Natural killer cell (primary cell): ENCODE results near the gene TMC6. TPM values are rescaled to one million over a fixed set of nuclear protein-coding genes. Genes with fewer than 3 reads are reported as not detected.

Experiments used
- ATAC-seq, 3 donors: fragments of 150-1000 bp in 2 of 3; fragments of 200-7000 bp in 1 of 3; cut with Tn5 transposase; 1 replicate in 1 of 3; 2 replicates in 2 of 3; pipeline ENCODE4 v1.10.0; 2021; ENCODE audit warnings: mild to moderate bottlenecking in 2 of 3, moderate library complexity in 2 of 3
- DNase-seq, 2 donors: peaks; one replicate each; pipeline versions ENCODE4 v3.0.0 to v3.0.0-alpha.2; 2013 to 2021; ENCODE audit warnings: mixed read lengths in 1 of 2
- H3K27ac ChIP-seq: one replicate; pipeline ENCODE4 v1.5.1; 2013; ENCODE audit warnings: mild to moderate bottlenecking, low read length
- H3K27me3 ChIP-seq: one replicate; pipeline ENCODE4 v1.6.1; 2013; ENCODE audit warnings: low read length; ENCODE audit not compliant: control insufficient read depth, insufficient read depth
- H3K36me3 ChIP-seq: one replicate; pipeline ENCODE4 v1.6.1; 2013; ENCODE audit warnings: low read length; ENCODE audit not compliant: control insufficient read depth, insufficient read depth
- H3K4me1 ChIP-seq: one replicate; pipeline ENCODE4 v1.6.1; 2013; ENCODE audit warnings: low read length; ENCODE audit not compliant: control insufficient read depth, insufficient read depth
- H3K4me3 ChIP-seq: one replicate; pipeline ENCODE4 v1.5.1; 2013; ENCODE audit warnings: low read length
- H3K9me3 ChIP-seq: one replicate; pipeline ENCODE4 v1.6.1; 2013; ENCODE audit warnings: low read length; ENCODE audit not compliant: control insufficient read depth, insufficient read depth
- H3K27ac Mint-ChIP-seq, 2 donors: one replicate each; pipeline ENCODE4 v1.8.0; 2022; ENCODE audit warnings: mild to moderate bottlenecking in 2 of 2, mixed read lengths in 2 of 2, moderate library complexity in 1 of 2
- H3K27me3 Mint-ChIP-seq, 2 donors: one replicate each; pipeline ENCODE4 v1.8.0; 2022; ENCODE audit warnings: low read depth in 2 of 2, mixed read lengths in 2 of 2
- H3K36me3 Mint-ChIP-seq: one replicate; pipeline ENCODE4 v1.8.0; 2022; ENCODE audit warnings: mixed read lengths
- H3K4me1 Mint-ChIP-seq, 2 donors: one replicate each; pipeline ENCODE4 v1.8.0; 2022; ENCODE audit warnings: mixed read lengths in 2 of 2
- H3K4me3 Mint-ChIP-seq: one replicate; pipeline ENCODE4 v1.8.0; 2022; ENCODE audit warnings: mild to moderate bottlenecking, moderate library complexity, mixed read lengths
- H3K9me3 Mint-ChIP-seq, 2 donors: one replicate each; pipeline ENCODE4 v1.8.0; 2022; ENCODE audit warnings: mixed read lengths in 2 of 2
- WGBS: methylation state at CpG from one replicate; pipeline ENCODE4 v1.1.7; 2013; ENCODE audit warnings: missing lambda C conversion rate; ENCODE audit not compliant: insufficient coverage; 5-methylcytosine and 5-hydroxymethylcytosine counted together
- intact Hi-C: fragments of 100-400 bp; cut with micrococcal nuclease; formaldehyde crosslinking; loops from one replicate; pipeline ENCODE4 v1.14.2; 2022
- total RNA-seq, 4 donors: library from RNA; stranded (reverse); fragments of 120-200 nt in 1 of 4; gene quantifications; one replicate each; pipeline versions ENCODE4 v1.2.3 to v1.2.4, GENCODE V29; 2013 to 2022
- TF ChIP-seq, protein P1 (sequence below): fragments of 200-600 bp; IDR thresholded peaks from one replicate; pipeline ENCODE4 v1.8.0; 2022; ENCODE audit warnings: antibody characterized with exemption

The TMC6 gene
- total RNA-seq, 3 donors from 2014 or later (not counting 1 experiment from before 2014, with no cell fraction given): 653 to 825 (median 687) TPM

DNA sequence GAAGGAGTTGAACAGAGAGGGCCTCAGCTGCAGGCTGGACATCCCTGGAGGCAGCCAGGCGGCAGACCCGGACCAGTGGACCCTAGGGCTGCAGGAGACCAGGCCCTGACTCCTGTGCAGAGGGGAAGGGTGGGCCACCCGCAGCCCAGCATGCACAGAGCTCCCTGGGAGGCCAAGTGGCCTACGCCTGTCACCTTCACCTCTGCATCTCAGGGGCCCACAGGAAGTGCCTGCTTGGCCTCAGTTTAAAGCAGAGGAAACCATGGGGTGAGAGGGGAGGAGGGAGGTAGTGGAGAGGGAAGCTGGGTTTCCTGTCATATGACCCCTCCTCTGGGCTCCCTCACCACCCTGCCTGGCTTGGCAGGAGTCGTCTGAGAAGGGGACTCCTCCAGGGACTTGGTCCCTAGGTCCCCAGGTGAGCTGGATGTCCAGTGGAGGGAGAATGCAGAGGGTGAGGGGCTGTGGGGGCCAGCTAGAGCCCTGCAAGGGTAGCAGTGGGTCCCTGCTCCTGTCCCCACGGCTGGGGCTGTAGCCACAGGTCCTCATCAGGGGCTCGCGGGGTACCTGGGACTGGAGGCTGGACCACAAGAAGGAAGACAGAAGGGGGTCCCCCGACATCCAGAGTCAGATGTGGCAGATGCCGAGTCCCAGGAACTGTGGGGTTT is 2.0 kb upstream of the TMC6 start, which contains the start of gene TMC8:
Gene TMC8, plus strand, starts transcription at position 335 of the 665 bp plus-strand sequence. CDS start 818 bp downstream, outside the sequence.
- intact Hi-C loops: loop anchor here (1.0 to 5.0 kb wide), 2 partner anchors 9 to 1672 kb away; no protein-coding TSS in a partner anchor
- peaks cover 49 to 72% of the 10 kb centered on the region in 2 donors for H3K4me1 Mint-ChIP-seq
- 0% methylated on average over 10 of the region's 10 CpGs for WGBS

GRCh38 chr17:78130090-78130436 is 1.5 kb upstream of the TMC6 start:
- TF ChIP-seq, protein P1, sequence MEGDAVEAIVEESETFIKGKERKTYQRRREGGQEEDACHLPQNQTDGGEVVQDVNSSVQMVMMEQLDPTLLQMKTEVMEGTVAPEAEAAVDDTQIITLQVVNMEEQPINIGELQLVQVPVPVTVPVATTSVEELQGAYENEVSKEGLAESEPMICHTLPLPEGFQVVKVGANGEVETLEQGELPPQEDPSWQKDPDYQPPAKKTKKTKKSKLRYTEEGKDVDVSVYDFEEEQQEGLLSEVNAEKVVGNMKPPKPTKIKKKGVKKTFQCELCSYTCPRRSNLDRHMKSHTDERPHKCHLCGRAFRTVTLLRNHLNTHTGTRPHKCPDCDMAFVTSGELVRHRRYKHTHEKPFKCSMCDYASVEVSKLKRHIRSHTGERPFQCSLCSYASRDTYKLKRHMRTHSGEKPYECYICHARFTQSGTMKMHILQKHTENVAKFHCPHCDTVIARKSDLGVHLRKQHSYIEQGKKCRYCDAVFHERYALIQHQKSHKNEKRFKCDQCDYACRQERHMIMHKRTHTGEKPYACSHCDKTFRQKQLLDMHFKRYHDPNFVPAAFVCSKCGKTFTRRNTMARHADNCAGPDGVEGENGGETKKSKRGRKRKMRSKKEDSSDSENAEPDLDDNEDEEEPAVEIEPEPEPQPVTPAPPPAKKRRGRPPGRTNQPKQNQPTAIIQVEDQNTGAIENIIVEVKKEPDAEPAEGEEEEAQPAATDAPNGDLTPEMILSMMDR: no peak
- no peak for ATAC-seq
- peaks cover 47 to 69% of the 10 kb centered on the region in 2 donors for H3K4me1 Mint-ChIP-seq

More for the DNA sequence above, 2.0 kb upstream of the TMC6 start, which contains the start of gene TMC8:
- Mint-ChIP-seq H3K36me3 (peaks cover 2% of the 10 kb centered on the region), H3K27ac (peak within 1 kb of the TSS; percentile 88 to 99), H3K27me3 (no peaks in the 10 kb centered on the region), H3K9me3 (no peaks in the 10 kb centered on the region), H3K4me3 (peak within 1 kb of the TSS; percentile 93)
- Histone ChIP-seq H3K27ac (peak within 1 kb of the TSS; percentile 74), H3K27me3 (no peaks in the 10 kb centered on the region), H3K4me3 (peak within 1 kb of the TSS; percentile 71), H3K4me1 (peaks cover 79% of the 10 kb centered on the region), H3K36me3 (peaks cover 51% of the 10 kb centered on the region), H3K9me3 (no peaks in the 10 kb centered on the region)
- TF ChIP-seq, protein P1: no peak
- peak; percentile 40 to 66 (median 57) for ATAC-seq
- DNase-seq: peak; percentile 61 to 93

DNA sequence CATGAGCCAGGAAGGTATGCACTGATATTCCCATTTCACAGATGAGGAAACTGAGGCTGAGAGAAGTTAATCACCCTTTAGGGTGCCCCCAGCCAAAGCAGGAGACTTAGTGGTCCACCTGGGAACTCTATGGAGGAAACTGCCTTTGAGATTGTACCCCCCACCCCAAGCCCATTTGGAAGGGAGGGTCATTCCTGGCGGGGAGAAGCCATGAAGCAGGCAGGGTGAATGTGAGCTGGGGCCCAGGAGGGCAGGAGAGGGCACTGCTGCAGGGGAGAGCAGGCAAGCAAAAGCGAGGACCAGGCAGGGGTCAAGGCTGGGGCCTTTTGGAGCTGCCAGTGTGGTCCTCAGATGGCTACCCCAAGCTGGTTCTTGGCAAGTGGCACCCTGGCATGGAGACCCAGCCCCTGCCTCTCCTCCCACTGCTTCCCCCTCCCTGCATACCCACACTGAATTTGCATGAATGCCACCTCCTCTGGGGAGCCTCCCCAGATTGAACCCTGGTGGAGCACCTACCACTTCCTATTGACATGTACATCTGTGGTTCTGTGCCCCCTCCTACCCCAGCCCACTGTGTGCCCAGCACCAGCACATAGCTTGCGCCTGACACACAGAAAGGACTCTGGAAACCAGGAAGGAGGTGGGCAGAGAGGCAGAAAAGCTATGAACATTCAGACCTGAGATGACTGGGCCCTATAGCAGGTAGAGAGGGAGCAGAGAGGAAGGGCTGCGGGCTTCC is 965 bp upstream of the TMC6 start:
- H3K4me1 Mint-ChIP-seq: peaks cover 45 to 66% of the 10 kb centered on the region in 2 donors
- intact Hi-C loops: loop anchor here (1.0 to 5.0 kb wide), 2 partner anchors 8 to 1673 kb away; no protein-coding TSS in a partner anchor
- WGBS: 19% methylated on average over 4 of the region's 4 CpGs
- Histone ChIP-seq H3K4me3 (peak overlapping the region; percentile 71), H3K27ac (peak overlapping the region; percentile 74), H3K27me3 (no peaks in the 10 kb centered on the region), H3K36me3 (peaks cover 51% of the 10 kb centered on the region), H3K4me1 (peaks cover 83% of the 10 kb centered on the region), H3K9me3 (no peaks in the 10 kb centered on the region)
- DNase-seq (peak in 1 of 2 donors; percentile 70), ATAC-seq (no peak)
- TF ChIP-seq, protein P1: no peak
- peak overlapping the region; percentile 88 to 99 for H3K27ac Mint-ChIP-seq
- no peaks in the 10 kb centered on the region for H3K27me3 Mint-ChIP-seq
- peak overlapping the region; percentile 93 for H3K4me3 Mint-ChIP-seq
- H3K36me3 Mint-ChIP-seq: no peaks in the 10 kb centered on the region
- H3K9me3 Mint-ChIP-seq: no peaks in the 10 kb centered on the region

More at GRCh38 chr17:78130090-78130436, 1.5 kb upstream of the TMC6 start:
- Mint-ChIP-seq H3K27me3 (no peaks in the 10 kb centered on the region), H3K4me3 (peak overlapping the region; percentile 93), H3K36me3 (no peaks in the 10 kb centered on the region), H3K27ac (peak overlapping the region; percentile 88 to 99), H3K9me3 (no peaks in the 10 kb centered on the region)
- peaks cover 51% of the 10 kb centered on the region for H3K36me3 ChIP-seq
- no peaks in the 10 kb centered on the region for H3K27me3 ChIP-seq
- peak overlapping the region; percentile 74 for H3K27ac ChIP-seq
- H3K4me3 ChIP-seq: peak overlapping the region; percentile 71
- intact Hi-C loops: loop anchor here (1.0 to 5.0 kb wide), 2 partner anchors 9 to 1672 kb away; no protein-coding TSS in a partner anchor
- peak in 1 of 2 donors; percentile 64 for DNase-seq
- 2% methylated on average over 5 of the region's 5 CpGs for WGBS
- no peaks in the 10 kb centered on the region for H3K9me3 ChIP-seq
- peaks cover 83% of the 10 kb centered on the region for H3K4me1 ChIP-seq
